IMR-90 (cell line): Measurements from ENCODE around the gene RRM1. TPM values are rescaled to one million over a fixed set of nuclear protein-coding genes. Genes with fewer than 3 reads are reported as not detected.

ENCODE experiments used
- ATAC-seq: fragments of 200-7000 bp; cut with Tn5 transposase; 2 replicates; pipeline ENCODE4 v1.9.1; 2020; ENCODE audit warnings: low read depth, mild to moderate bottlenecking, moderate library complexity
- BruUV-seq: library from RNA; stranded (reverse); fragments of 400-500 nt; replicated peaks from 2 replicates; lab custom pipeline; 2021; lab: Mats Ljungman, UMichigan
- CTCF ChIA-PET: fragments of 300-600 bp; formaldehyde crosslinking; extraction: SDS; loops from one replicate; lab custom pipeline; 2021; ENCODE audit warnings: antibody characterized with exemption; lab: Yijun Ruan, JAX
- POLR2A ChIA-PET: fragments of 300-600 bp; sonication (Branson Sonifier 250); formaldehyde crosslinking; loops from one replicate; lab custom pipeline; 2022; ENCODE audit warnings: antibody characterized with exemption; ENCODE audit not compliant: unreplicated experiment; lab: Charles Lee
- DNase-seq: peaks from one replicate; pipeline ENCODE4 v3.0.0; 2013
- H2AFZ ChIP-seq: replicated peaks from 2 replicates; pipeline ENCODE3; 2013; ENCODE audit warnings: low read length, mild to moderate bottlenecking; ENCODE audit not compliant: poor library complexity
- H2AK5ac ChIP-seq: 2 replicates; pipeline ENCODE4 v1.6.1; 2013; ENCODE audit warnings: low read depth, low read length, inconsistent platforms
- H2AK9ac ChIP-seq: replicated peaks from 2 replicates; pipeline ENCODE3; 2013; ENCODE audit warnings: mild to moderate bottlenecking, low read depth, low read length, moderate library complexity; ENCODE audit not compliant: poor library complexity
- H2BK120ac ChIP-seq: 2 replicates; pipeline ENCODE4 v1.6.1; 2013; ENCODE audit warnings: low read depth, low read length, inconsistent platforms
- H2BK15ac ChIP-seq: 3 replicates; pipeline ENCODE4 v1.6.1; 2013; ENCODE audit warnings: low read depth, low read length, inconsistent platforms
- H2BK20ac ChIP-seq: 2 replicates; pipeline ENCODE4 v1.6.1; 2013; ENCODE audit warnings: low read depth, mild to moderate bottlenecking, inconsistent platforms, low read length, moderate library complexity
- H2BK5ac ChIP-seq: 2 replicates; pipeline ENCODE4 v1.6.1; 2013; ENCODE audit warnings: mild to moderate bottlenecking, low read depth, low read length, inconsistent platforms; ENCODE audit not compliant: poor library complexity, severe bottlenecking
- H3K14ac ChIP-seq: replicated peaks from 2 replicates; pipeline ENCODE4 v1.6.1; 2013; ENCODE audit warnings: low read depth, low read length, inconsistent platforms
- H3K18ac ChIP-seq: 2 replicates; pipeline ENCODE4 v1.6.1; 2013; ENCODE audit warnings: low read depth, low read length, control low read depth
- H3K23ac ChIP-seq: 2 replicates; pipeline ENCODE4 v1.6.1; 2013; ENCODE audit warnings: low read depth, low read length, inconsistent platforms
- H3K27ac ChIP-seq: 2 replicates; pipeline ENCODE4 v1.5.1; 2013; ENCODE audit warnings: mild to moderate bottlenecking, control low read depth, low read length; ENCODE audit not compliant: insufficient read depth
- H3K27me3 ChIP-seq: 2 replicates; pipeline ENCODE4 v1.6.1; 2013; ENCODE audit warnings: low read length; ENCODE audit not compliant: control insufficient read depth, insufficient read depth
- H3K36me3 ChIP-seq: 2 replicates; pipeline ENCODE4 v1.6.1; 2013; ENCODE audit warnings: low read length, mixed read lengths; ENCODE audit not compliant: control insufficient read depth, insufficient read depth
- H3K4ac ChIP-seq: 2 replicates; pipeline ENCODE4 v1.6.1; 2013; ENCODE audit warnings: low read depth, low read length, inconsistent platforms
- H3K4me1 ChIP-seq: 2 replicates; pipeline ENCODE4 v1.6.1; 2013; ENCODE audit warnings: low read length, mixed read lengths; ENCODE audit not compliant: control insufficient read depth, insufficient read depth
- H3K4me2 ChIP-seq: 2 replicates; pipeline ENCODE4 v1.6.1; 2013; ENCODE audit warnings: low read depth, mild to moderate bottlenecking, control low read depth, low read length, moderate library complexity
- H3K4me3 ChIP-seq: 2 replicates; pipeline ENCODE4 v1.5.1; 2013; ENCODE audit warnings: low read depth, mild to moderate bottlenecking, control low read depth, low read length, moderate library complexity; ENCODE audit not compliant: insufficient read depth
- H3K56ac ChIP-seq: 2 replicates; pipeline ENCODE4 v1.6.1; 2013; ENCODE audit warnings: low read length, inconsistent platforms; ENCODE audit not compliant: insufficient read depth; ENCODE audit errors: extremely low read depth
- H3K79me1 ChIP-seq, 2 experiments: 2 replicates each; pipeline ENCODE4 v1.6.1; 2013; ENCODE audit warnings: low read length in 2 of 2, inconsistent platforms in 1 of 2, low read depth in 1 of 2
- H3K9ac ChIP-seq: 2 replicates; pipeline ENCODE4 v1.6.1; 2013; ENCODE audit warnings: low read depth, low read length, control low read depth
- H3K9me1 ChIP-seq: 2 replicates; pipeline ENCODE4 v1.6.1; 2013; ENCODE audit warnings: low read length, inconsistent platforms; ENCODE audit not compliant: insufficient read depth
- H3K9me3 ChIP-seq: 2 replicates; pipeline ENCODE4 v1.6.1; 2013; ENCODE audit warnings: low read length; ENCODE audit not compliant: control insufficient read depth, insufficient read depth
- H4K20me1 ChIP-seq: 2 replicates; pipeline ENCODE4 v1.6.1; 2013; ENCODE audit warnings: low read length, inconsistent platforms; ENCODE audit not compliant: insufficient read depth
- H4K5ac ChIP-seq: 2 replicates; pipeline ENCODE4 v1.6.1; 2013; ENCODE audit warnings: mild to moderate bottlenecking, low read depth, low read length, control low read depth
- H4K8ac ChIP-seq, 2 experiments: 2 replicates each; pipeline ENCODE4 v1.6.1; 2013; ENCODE audit warnings: low read depth in 2 of 2, low read length in 2 of 2, control low read depth in 1 of 2, inconsistent platforms in 1 of 2
- H4K91ac ChIP-seq: 2 replicates; pipeline ENCODE4 v1.6.1; 2013; ENCODE audit warnings: low read depth, low read length, inconsistent platforms; ENCODE audit not compliant: insufficient read depth
- BHLHE40 ChIP-seq: fragments of 150-350 bp; IDR thresholded peaks from 2 replicates; pipeline ENCODE4 v1.6.1; 2016; ENCODE audit warnings: mild to moderate bottlenecking, low read depth, low read length
- CEBPB ChIP-seq: IDR thresholded peaks from 2 replicates; pipeline ENCODE4 v1.6.1; 2012; ENCODE audit warnings: low read depth, low read length, improper control_type of control experiment
- CHD1 ChIP-seq: IDR thresholded peaks from 2 replicates; pipeline ENCODE4 v1.6.1; 2012; ENCODE audit warnings: low read depth, low read length, improper control_type of control experiment
- CTCF ChIP-seq: conservative IDR thresholded peaks from 2 replicates; pipeline ENCODE4 v1.5.1; 2012; ENCODE audit warnings: mild to moderate bottlenecking, low read depth, low read length, improper control_type of control experiment
- FOS ChIP-seq: fragments of 150-350 bp; IDR thresholded peaks from 2 replicates; pipeline ENCODE4 v1.6.1; 2016; ENCODE audit warnings: low read depth, low read length
- MAFK ChIP-seq: IDR thresholded peaks from 2 replicates; pipeline ENCODE4 v1.6.1; 2012; ENCODE audit warnings: low read depth, low read length, improper control_type of control experiment
- MAZ ChIP-seq: IDR thresholded peaks from 2 replicates; pipeline ENCODE4 v1.6.1; 2012; ENCODE audit warnings: low read depth, mild to moderate bottlenecking, low read length, improper control_type of control experiment, moderate library complexity, borderline replicate concordance
- MXI1 ChIP-seq: IDR thresholded peaks from 2 replicates; pipeline ENCODE4 v1.6.1; 2012; ENCODE audit warnings: low read depth, mild to moderate bottlenecking, low read length, moderate library complexity, borderline replicate concordance
- NFE2L2 ChIP-seq: fragments of 150-350 bp; IDR thresholded peaks from 2 replicates; pipeline ENCODE4 v1.6.1; 2016; ENCODE audit warnings: low read depth, mild to moderate bottlenecking, low read length
- POLR2A ChIP-seq: IDR thresholded peaks from 2 replicates; pipeline ENCODE4 v1.6.1; 2012; ENCODE audit warnings: mild to moderate bottlenecking, low read depth, low read length
- RAD21 ChIP-seq: IDR thresholded peaks from 2 replicates; pipeline ENCODE4 v1.6.1; 2012; ENCODE audit warnings: low read length, improper control_type of control experiment
- RCOR1 ChIP-seq: IDR thresholded peaks from 2 replicates; pipeline ENCODE4 v1.6.1; 2012; ENCODE audit warnings: mild to moderate bottlenecking, low read length, improper control_type of control experiment; ENCODE audit not compliant: insufficient replicate concordance
- RFX5 ChIP-seq: IDR thresholded peaks from 2 replicates; pipeline ENCODE4 v1.8.0; 2012; ENCODE audit warnings: low read depth, mild to moderate bottlenecking, low read length, moderate library complexity
- SMC3 ChIP-seq: fragments of 150-350 bp; IDR thresholded peaks from 2 replicates; pipeline ENCODE4 v1.6.1; 2016; ENCODE audit warnings: low read depth, mild to moderate bottlenecking, antibody characterized with exemption, low read length, moderate library complexity
- USF2 ChIP-seq: fragments of 150-350 bp; IDR thresholded peaks from 2 replicates; pipeline ENCODE4 v1.6.1; 2017; ENCODE audit warnings: mild to moderate bottlenecking, antibody characterized with exemption, low read length, low read depth
- WGBS, 2 experiments: methylation state at CpG; one replicate each; pipeline versions ENCODE4 v1.1.5 to v1.1.7; 2013; ENCODE audit warnings: missing lambda C conversion rate in 2 of 2; ENCODE audit not compliant: insufficient read length in 1 of 2; ENCODE audit errors: extremely low coverage in 2 of 2; 5-methylcytosine and 5-hydroxymethylcytosine counted together
- dilution Hi-C: fragments of 300-500 bp; cut with HindIII; formaldehyde crosslinking; loops from one replicate; pipeline ENCODE4 v1.14.3; 2018; ENCODE audit warnings: low sequenced_read_pairs; ENCODE audit not compliant: unreplicated experiment
- in situ Hi-C: fragments of 300-500 bp; cut with MboI; formaldehyde crosslinking; loops from 3 replicates; pipeline ENCODE4 v1.14.3; 2019; ENCODE audit warnings: low sequenced_read_pairs, inconsistent platforms, mixed read lengths
- intact Hi-C: fragments of 100-400 bp; cut with micrococcal nuclease; formaldehyde crosslinking; loops from 2 replicates; pipeline ENCODE4 v1.10.0; 2022
- polyA plus RNA-seq, 3 experiments: library from polyadenylated mRNA; depleted of rRNA; stranded (reverse); fragments of >200 nt; gene quantifications; 2 replicates each; pipeline ENCODE4 v1.2.3, GENCODE V29; 2012; ENCODE audit warnings: low replicate concordance in 1 of 3
- total RNA-seq: library from RNA; depleted of rRNA; stranded (reverse); fragments of >200 nt; gene quantifications from 2 replicates; pipeline ENCODE4 v1.2.3, GENCODE V29; 2012
- TF ChIP-seq, protein P1 (sequence below): fragments of 150-350 bp; IDR thresholded peaks from 2 replicates; pipeline ENCODE4 v1.6.1; 2016; ENCODE audit warnings: low read depth, mild to moderate bottlenecking, low read length, moderate library complexity, borderline replicate concordance

Gene RRM1
- total and polyA plus RNA-seq, 2 of the 4 experiments (the other 2 are of a cell fraction): 55.1 to 183 TPM

- Histone ChIP-seq H3K79me1 (no peaks in the 10 kb centered on the region), H3K18ac (no peak overlapping the region), H3K9me1 (no peaks in the 10 kb centered on the region; the same call in 1 of the 2 replicates), H3K9me3 (no peaks in the 10 kb centered on the region), H3K4me1 (0 out of 2 replicates have a peak, but pooled peaks cover 5% of the 10 kb centered on the region), H2AFZ (no peak overlapping the region), H2AK5ac (no peak overlapping the region), H3K4me2 (no peak overlapping the region), H4K5ac (no peak overlapping the region), H3K14ac (0 out of 2 replicates have a peak overlapping the region, but pooled peaks have one; percentile 28), H3K36me3 (no peaks in the 10 kb centered on the region), H2AK9ac (no peak overlapping the region), H3K27ac (no peak overlapping the region), H3K4ac (no peak overlapping the region), H2BK20ac (no peak overlapping the region; the same call in 1 of the 2 replicates), H2BK15ac (no peak overlapping the region), H4K20me1 (no peaks in the 10 kb centered on the region), H3K23ac (no peak overlapping the region), H3K9ac (no peak overlapping the region), H4K8ac (no peak overlapping the region), H2BK120ac (no peak overlapping the region), H3K56ac (no peak overlapping the region), H3K27me3 (no peaks in the 10 kb centered on the region), H3K4me3 (no peak overlapping the region), H2BK5ac (no peak overlapping the region), H4K91ac (no peak overlapping the region)
- ChIA-PET CTCF (interaction anchor here (1.3 to 8.0 kb wide), 2 partner anchors 217 to 227 kb away, joined by 3 to 186 read pairs; partner anchors contain the start of gene STIM1), POLR2A (no interaction called here)
- BruUV-seq: no TSS peak
- no peak for ATAC-seq
- dilution Hi-C loops (no loop called here), in situ Hi-C loops (no loop called here), intact Hi-C loops (no loop called here)
- WGBS, 2 experiments: no CpG with 5 or more reads among the region's 1 CpG
- DNase-seq: no peak
- TF ChIP-seq RCOR1 (no peak), CHD1 (no peak), USF2 (no peak), CTCF (no peak), CEBPB (no peak), FOS (no peak), RFX5 (no peak), POLR2A (no peak), NFE2L2 (no peak), MAFK (no peak), SMC3 (no peak), RAD21 (no peak), BHLHE40 (no peak), MXI1 (no peak), MAZ (no peak)
- TF ChIP-seq, protein P1, sequence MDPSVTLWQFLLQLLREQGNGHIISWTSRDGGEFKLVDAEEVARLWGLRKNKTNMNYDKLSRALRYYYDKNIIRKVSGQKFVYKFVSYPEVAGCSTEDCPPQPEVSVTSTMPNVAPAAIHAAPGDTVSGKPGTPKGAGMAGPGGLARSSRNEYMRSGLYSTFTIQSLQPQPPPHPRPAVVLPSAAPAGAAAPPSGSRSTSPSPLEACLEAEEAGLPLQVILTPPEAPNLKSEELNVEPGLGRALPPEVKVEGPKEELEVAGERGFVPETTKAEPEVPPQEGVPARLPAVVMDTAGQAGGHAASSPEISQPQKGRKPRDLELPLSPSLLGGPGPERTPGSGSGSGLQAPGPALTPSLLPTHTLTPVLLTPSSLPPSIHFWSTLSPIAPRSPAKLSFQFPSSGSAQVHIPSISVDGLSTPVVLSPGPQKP: no peak
These were observed 25.6 kb upstream of the RRM1 start for GRCh38 chr11:4068962-4069361.
